CD4-positive, alpha-beta T cell (primary cell): ENCODE data around the gene FAM107B. TPM values are rescaled to one million over a fixed set of nuclear protein-coding genes. Genes with fewer than 3 reads are reported as not detected.

ENCODE experiments used
- ATAC-seq: fragments of 200-7000 bp; cut with Tn5 transposase; one replicate; pipeline ENCODE4 v1.10.0; 2022; ENCODE audit warnings: mild to moderate bottlenecking; ENCODE audit not compliant: poor library complexity
- CTCF ChIA-PET: fragments of 350-600 bp; sonication (Branson Sonifier 250); formaldehyde crosslinking; loops from one replicate; lab custom pipeline; 2021; ENCODE audit warnings: antibody characterized with exemption, inconsistent platforms; lab: Charles Lee
- POLR2A ChIA-PET: fragments of 350-600 bp; sonication (Branson Sonifier 250); formaldehyde crosslinking; loops from one replicate; lab custom pipeline; 2021; ENCODE audit warnings: antibody characterized with exemption, inconsistent platforms; lab: Charles Lee
- DNase-seq, 14 experiments: peaks; one replicate each; pipeline ENCODE4 v3.0.0-alpha.2; 2013 to 2020; ENCODE audit warnings: mixed read lengths in 2 of 14
- H3K27ac ChIP-seq, 2 donors: one replicate each; pipeline versions ENCODE4 v1.5.1 to v1.7.0; 2013; ENCODE audit warnings: low read length in 2 of 2, low read depth in 1 of 2, mild to moderate bottlenecking in 1 of 2
- H3K27me3 ChIP-seq, 2 experiments: 1 replicate in 1 of 2; 2 replicates in 1 of 2; pipeline versions ENCODE4 v1.6.1 to v1.7.0; 2013; ENCODE audit warnings: low read length in 2 of 2, control low read depth in 1 of 2, mild to moderate bottlenecking in 1 of 2, moderate library complexity in 1 of 2; ENCODE audit not compliant: insufficient read depth in 2 of 2, control insufficient read depth in 1 of 2
- H3K36me3 ChIP-seq: one replicate; pipeline ENCODE4 v1.6.1; 2013; ENCODE audit warnings: low read length, control low read depth; ENCODE audit not compliant: insufficient read depth
- H3K4me1 ChIP-seq: one replicate; pipeline ENCODE4 v1.6.1; 2013; ENCODE audit warnings: low read length, control low read depth; ENCODE audit not compliant: insufficient read depth
- H3K4me3 ChIP-seq: one replicate; pipeline ENCODE4 v1.5.1; 2013; ENCODE audit warnings: mild to moderate bottlenecking, low read length, moderate library complexity
- H3K9me3 ChIP-seq, 2 experiments: 1 replicate in 1 of 2; 2 replicates in 1 of 2; pipeline versions ENCODE4 v1.6.1 to v1.7.0; 2013; ENCODE audit warnings: low read length in 2 of 2, mild to moderate bottlenecking in 2 of 2, control low read depth in 1 of 2, moderate library complexity in 1 of 2; ENCODE audit not compliant: control insufficient read depth in 1 of 2, insufficient read depth in 1 of 2
- H3K27ac Mint-ChIP-seq: one replicate; pipeline ENCODE4 v1.8.0; 2020; ENCODE audit warnings: mixed read lengths
- H3K27me3 Mint-ChIP-seq: one replicate; pipeline ENCODE4 v1.8.0; 2021; ENCODE audit warnings: mixed read lengths
- H3K36me3 Mint-ChIP-seq: one replicate; pipeline ENCODE4 v1.8.0; 2021; ENCODE audit warnings: low read depth, mixed read lengths
- H3K4me1 Mint-ChIP-seq: one replicate; pipeline ENCODE4 v1.8.0; 2021; ENCODE audit warnings: low read depth, mixed read lengths
- H3K4me3 Mint-ChIP-seq: one replicate; pipeline ENCODE4 v1.8.0; 2020; ENCODE audit warnings: mild to moderate bottlenecking, mixed read lengths
- H3K9me3 Mint-ChIP-seq: one replicate; pipeline ENCODE4 v1.8.0; 2020; ENCODE audit warnings: mixed read lengths
- CTCF ChIP-seq: fragments of 200-600 bp; IDR thresholded peaks from one replicate; pipeline ENCODE4 v1.8.0; 2022; ENCODE audit warnings: antibody characterized with exemption, mild to moderate bottlenecking
- intact Hi-C, 2 experiments: fragments of 100-400 bp; cut with DNase I in 1 of 2; cut with micrococcal nuclease in 1 of 2; formaldehyde crosslinking; loops; one replicate each; pipeline versions ENCODE4 v1.15.1 to v1.9.0; 2023 to 2025; cut with DNase I, micrococcal nuclease
- total RNA-seq, 174 experiments: library from RNA in 2 of 174; stranded (reverse) in 2 of 174; gene quantifications; one replicate each; pipeline ENCODE4 v1.2.3 and lab custom pipeline; 2021 to 2026

FAM107B gene
- total RNA-seq, 2 experiments from 2014 or later, result 261 to 262 TPM

- Histone ChIP-seq H3K36me3 (peaks cover 12% of the 10 kb centered on the region), H3K9me3 (peaks cover under 1% of the 10 kb centered on the region in 2 experiments), H3K27me3 (no peaks in the 10 kb centered on the region), H3K27ac (peak overlapping the region; percentile 80 to 82), H3K4me3 (peak overlapping the region; percentile 39), H3K4me1 (peaks cover 81% of the 10 kb centered on the region)
- Mint-ChIP-seq H3K9me3 (no peaks in the 10 kb centered on the region), H3K27me3 (no peaks in the 10 kb centered on the region), H3K4me3 (peak overlapping the region; percentile 78), H3K36me3 (peaks cover 45% of the 10 kb centered on the region), H3K4me1 (peaks cover 97% of the 10 kb centered on the region), H3K27ac (peak overlapping the region; percentile 98)
- intact Hi-C loops, result no loop called here
- peak in 4 of 14 experiments; percentile 47 to 71 (median 66) for DNase-seq
- ChIA-PET CTCF (interaction anchor here (1.0 to 4.6 kb wide), 10 partner anchors 8 to 259 kb away, joined by 3 to 15 read pairs (median 4); no protein-coding TSS in a partner anchor), POLR2A (interaction anchor here (1.6 to 5.7 kb wide), 5 partner anchors 10 to 277 kb away, joined by 3 to 43 read pairs (median 19); partner anchors contain the start of genes CDNF, HSPA14 and MSANTD7)
- TF ChIP-seq CTCF, result no peak
- ATAC-seq, result no peak
Measured at GRCh38 chr10:14560791-14561765, 213.6 kb downstream of the FAM107B start.

GRCh38 chr10:14560274-14560673 lies 214.4 kb downstream of the FAM107B start:
- no peak for ATAC-seq
- peak in 8 of 14 experiments; percentile 34 to 85 (median 58) for DNase-seq
- CTCF ChIA-PET, result interaction anchor here (1.0 to 4.6 kb wide), 10 partner anchors 9 to 260 kb away, joined by 3 to 15 read pairs (median 4); no protein-coding TSS in a partner anchor
- Mint-ChIP-seq H3K36me3 (peaks cover 44% of the 10 kb centered on the region), H3K4me3 (peak overlapping the region; percentile 78), H3K27ac (peak overlapping the region; percentile 98), H3K9me3 (no peaks in the 10 kb centered on the region), H3K4me1 (peaks cover 97% of the 10 kb centered on the region), H3K27me3 (no peaks in the 10 kb centered on the region)
- intact Hi-C loops, result no loop called here
- POLR2A ChIA-PET, result interaction anchor here (0.9 to 5.7 kb wide), 2 partner anchors 11 to 278 kb away, joined by 3 to 43 read pairs; partner anchors contain the start of genes CDNF, HSPA14 and MSANTD7
- no peak for TF ChIP-seq CTCF
- Histone ChIP-seq H3K4me1 (peaks cover 80% of the 10 kb centered on the region), H3K27ac (peak overlapping the region; percentile 80 to 82), H3K27me3 (no peaks in the 10 kb centered on the region), H3K4me3 (peak overlapping the region; percentile 39), H3K36me3 (peaks cover 6% of the 10 kb centered on the region), H3K9me3 (no peaks in the 10 kb centered on the region)

- no peak for TF ChIP-seq CTCF
- Mint-ChIP-seq H3K27ac (peak overlapping the region; percentile 98), H3K4me1 (peaks cover 98% of the 10 kb centered on the region), H3K4me3 (peak overlapping the region; percentile 61), H3K9me3 (no peaks in the 10 kb centered on the region), H3K27me3 (no peaks in the 10 kb centered on the region), H3K36me3 (peaks cover 48% of the 10 kb centered on the region)
- ATAC-seq (no peak), DNase-seq (no peak)
- Histone ChIP-seq H3K27me3 (no peaks in the 10 kb centered on the region), H3K27ac (no peak overlapping the region), H3K36me3 (peaks cover 6% of the 10 kb centered on the region), H3K4me1 (peaks cover 87% of the 10 kb centered on the region), H3K9me3 (no peaks in the 10 kb centered on the region), H3K4me3 (no peak overlapping the region)
- ChIA-PET CTCF (interaction anchor here (1.8 to 2.9 kb wide), 2 partner anchors 15 to 21 kb away, joined by 5 to 11 read pairs; no protein-coding TSS in a partner anchor), POLR2A (interaction anchor here (1.3 to 5.7 kb wide), 4 partner anchors 12 to 30 kb away, joined by 3 to 43 read pairs (median 6); no protein-coding TSS in a partner anchor)
- intact Hi-C loops, result loop anchor here in 1 of 2 experiments (10.0 kb wide), 1 partner anchor 553 kb away; no protein-coding TSS in a partner anchor
Measured at GRCh38 chr10:14558025-14558424, 216.7 kb downstream of the FAM107B start.
